Activated CD4-positive, alpha-beta T cell treated with anti-CD3 and anti-CD28 coated beads for 24 hours (primary cell): ENCODE data around the gene PLEKHG2.
"Not testable (repeated sequence)": the region's sequence is repeated elsewhere in the genome, so short reads cannot be mapped to it uniquely, and the experiment has no call there.

Experiments used
- DNase-seq, 2 donors: peaks; one replicate each; pipeline ENCODE4 v3.0.0-alpha.2; 2020; ENCODE audit warnings: low read depth in 2 of 2

The PLEKHG2 gene

DNA sequence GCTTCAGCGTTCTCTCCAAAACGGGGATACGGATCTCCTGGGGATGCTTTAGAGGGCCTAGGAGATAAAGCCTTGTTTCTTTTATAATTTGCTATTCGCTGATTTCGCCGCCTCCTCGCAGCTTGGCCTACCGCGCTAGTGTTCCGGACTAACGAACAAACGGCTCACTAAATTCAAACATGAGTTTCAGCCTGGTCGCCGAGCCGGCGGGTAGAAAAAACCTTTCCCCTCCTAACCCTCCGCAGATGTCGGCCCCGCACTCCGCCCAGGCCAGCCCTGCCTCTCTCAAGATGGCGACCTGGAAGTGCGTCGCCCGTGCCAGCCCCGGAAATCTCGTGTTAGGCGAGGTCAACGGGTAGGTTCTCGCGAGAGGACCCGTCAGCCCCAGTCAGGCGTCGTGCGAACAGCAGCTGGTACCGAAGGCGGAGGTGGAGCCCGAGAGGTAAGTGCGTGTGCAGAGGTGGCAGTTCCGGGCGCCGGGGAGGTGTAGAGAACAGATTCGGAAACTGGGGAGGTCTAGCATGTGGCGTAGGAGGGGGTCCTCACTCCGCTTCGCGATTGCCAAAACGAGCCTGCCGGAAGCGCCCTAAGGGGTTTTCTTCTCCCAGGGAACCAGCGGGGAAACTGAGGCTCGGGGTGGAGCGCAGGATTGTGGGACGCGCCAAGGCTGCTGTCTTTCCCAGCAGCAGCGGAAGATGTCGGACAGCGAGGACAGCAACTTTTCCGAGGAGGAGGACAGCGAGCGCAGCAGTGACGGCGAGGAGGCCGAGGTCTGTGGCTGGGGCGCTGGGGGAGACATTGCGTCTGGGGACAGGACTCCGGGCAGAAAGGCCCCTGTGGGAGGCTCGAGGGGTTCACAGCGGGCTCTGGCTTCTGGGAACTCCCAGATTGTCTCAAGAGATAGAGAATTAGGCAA lies 33.0 kb downstream of the PLEKHG2 start, which contains the start of gene SUPT5H:
TSS of gene SUPT5H (plus strand) at position 387 of the 916 bp plus-strand sequence. CDS start at position 696, 309 bp downstream.
- DNase-seq = peak; percentile 92 to 96

DNA sequence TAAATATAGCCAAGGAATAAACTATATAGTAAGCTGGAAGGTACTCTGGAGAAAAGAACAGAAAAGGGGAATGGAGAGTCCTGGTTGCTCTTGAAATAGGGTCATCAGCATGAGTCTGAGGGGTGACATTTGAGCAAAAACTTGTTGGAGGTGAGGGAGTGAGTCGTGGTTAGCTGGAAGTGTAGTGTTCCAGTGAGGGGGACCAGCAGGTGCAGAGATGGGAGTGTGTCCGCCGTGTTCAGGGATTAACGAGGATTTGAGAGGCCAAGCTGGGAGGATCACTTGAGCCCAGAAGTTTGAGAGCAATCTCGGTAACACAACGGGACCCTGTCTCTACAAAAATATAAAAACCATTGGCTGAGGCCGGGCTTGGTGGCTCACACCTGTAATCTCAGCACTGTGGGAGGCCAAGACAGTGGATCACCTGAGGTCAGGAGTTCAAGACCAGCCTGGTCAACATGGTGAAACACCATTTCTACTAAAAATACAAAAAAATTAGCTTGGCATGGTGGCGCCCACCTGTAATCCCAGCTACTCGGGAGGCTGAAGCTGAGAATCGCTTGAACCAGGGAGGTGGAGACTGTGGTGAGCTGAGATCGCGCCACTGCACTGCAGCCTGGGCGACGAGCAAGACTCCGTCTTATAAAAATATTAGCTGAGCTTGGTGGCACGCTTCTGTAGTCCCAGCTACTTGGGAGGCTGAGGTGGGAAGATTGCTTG lies 34.1 kb downstream of the PLEKHG2 start:
- no peak for DNase-seq

GRCh38 chr19:39448271-39448670 lies 35.8 kb downstream of the PLEKHG2 start:
- no peak for DNase-seq

GRCh38 chr19:39449116-39449797 lies 36.8 kb downstream of the PLEKHG2 start:
- no peak for DNase-seq

- DNase-seq = not testable (repeated sequence)
Measured at GRCh38 chr19:39451257-39451656, 38.8 kb downstream of the PLEKHG2 start.

DNA sequence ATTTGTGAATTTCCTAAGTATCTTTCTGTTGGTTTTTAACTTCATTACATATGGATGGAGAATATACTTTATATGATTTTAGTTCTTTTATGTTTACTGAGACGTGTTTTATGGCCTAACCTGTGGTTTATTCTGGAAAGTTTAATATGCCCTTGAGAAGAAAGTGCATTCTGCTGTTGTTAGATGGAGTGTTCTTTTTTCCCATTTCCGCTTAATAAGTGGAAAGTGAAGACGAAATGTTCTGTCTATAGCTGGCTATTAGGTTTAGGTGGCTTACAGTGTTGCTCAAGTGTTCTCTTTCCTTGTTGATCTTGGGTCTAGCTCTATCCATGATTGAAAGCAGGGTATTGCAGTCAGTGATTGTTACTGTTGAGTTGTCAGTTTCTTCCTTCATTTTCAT lies 50.9 kb downstream of the PLEKHG2 start:
- DNase-seq = no peak

DNA sequence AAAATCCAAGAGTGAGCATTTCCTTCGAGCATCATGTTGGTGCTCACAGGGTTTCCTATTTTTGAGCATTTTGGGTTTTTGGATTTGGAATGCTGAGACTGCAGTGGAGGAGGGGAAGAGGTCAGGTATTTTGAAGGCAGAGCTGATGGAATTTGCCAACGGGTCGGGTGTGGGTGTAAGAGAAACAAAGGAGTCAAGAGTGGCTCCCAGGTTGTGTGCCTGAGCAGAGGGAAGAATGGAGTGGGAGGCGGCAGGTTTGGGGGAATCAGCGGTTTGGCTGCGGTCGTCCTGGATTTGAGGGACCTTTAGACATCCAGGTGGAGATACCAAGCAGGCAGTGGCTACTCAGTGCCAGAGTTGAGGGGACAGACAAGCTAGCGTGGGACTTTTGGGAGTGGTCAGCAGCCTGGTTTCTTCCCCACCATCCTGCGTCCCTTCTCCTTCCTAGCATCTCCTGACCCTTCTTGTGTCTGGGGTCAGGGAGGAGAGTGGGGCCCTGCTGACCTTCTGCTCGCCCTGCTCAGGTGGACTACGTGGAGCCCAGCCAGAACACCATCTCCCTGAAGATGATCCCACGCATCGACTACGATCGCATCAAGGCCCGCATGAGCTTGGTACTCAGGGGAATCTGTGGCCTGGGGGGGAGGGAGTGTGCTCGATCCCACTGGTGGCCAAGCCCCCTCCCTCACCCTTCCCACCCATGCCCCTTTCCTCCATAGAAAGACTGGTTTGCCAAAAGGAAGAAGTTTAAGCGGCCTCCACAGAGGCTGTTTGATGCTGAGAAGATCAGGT lies 53.7 kb downstream of the PLEKHG2 start:
- no peak for DNase-seq

GRCh38 chr19:39467941-39468340 lies 55.5 kb downstream of the PLEKHG2 start:
- no peak for DNase-seq

GRCh38 chr19:39469036-39469435 lies 56.6 kb downstream of the PLEKHG2 start:
- DNase-seq = no peak

DNA sequence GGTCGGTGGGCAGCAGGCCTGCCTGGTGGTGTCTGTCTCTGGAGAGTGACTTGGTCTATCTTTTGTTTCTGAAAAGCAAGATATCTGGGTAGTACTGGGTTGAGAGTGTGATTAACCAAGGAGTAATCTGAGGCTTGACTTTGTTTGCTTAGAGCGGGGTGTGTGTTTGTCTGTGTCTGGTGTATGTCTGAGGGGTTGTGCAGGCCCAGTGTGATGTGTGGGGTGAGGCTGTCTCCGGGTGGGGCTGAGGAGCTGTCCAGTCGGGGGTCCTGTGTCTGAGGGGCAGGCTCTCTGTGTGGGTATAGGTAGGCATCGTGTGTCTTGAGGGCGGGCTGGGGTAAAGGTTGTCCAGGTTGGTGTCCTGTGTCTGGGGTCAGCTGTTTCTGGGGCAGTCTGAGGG lies 57.1 kb downstream of the PLEKHG2 start:
- no peak for DNase-seq

DNA sequence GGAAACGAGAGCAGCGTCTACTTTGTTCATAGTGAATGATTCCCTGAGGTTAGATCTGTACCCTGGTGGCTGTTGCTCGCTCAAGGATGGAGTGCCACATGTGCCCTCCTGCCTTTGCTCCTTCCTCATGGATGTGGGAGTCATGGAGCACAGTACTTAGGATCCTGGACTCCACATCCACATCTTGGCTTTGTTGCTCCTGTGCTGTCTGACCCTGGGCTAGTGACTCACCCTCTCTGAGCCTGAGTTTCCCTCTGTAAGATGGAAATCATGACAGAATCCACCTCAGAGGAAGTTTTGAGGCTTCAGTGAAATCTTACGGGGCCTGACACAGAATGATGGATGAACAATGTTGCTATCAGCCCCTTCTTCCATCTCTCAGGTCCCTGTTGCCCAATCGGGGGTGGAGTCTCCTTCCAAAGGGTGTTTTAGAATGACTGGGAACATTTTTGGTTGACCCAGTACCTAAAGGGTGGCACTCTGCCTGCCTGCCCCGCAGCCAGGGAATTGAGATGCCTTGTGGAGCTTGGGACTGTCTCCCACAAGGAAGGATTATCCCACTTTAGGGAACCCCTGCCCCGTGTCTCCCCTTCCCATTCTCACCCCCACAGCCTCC lies 58.4 kb downstream of the PLEKHG2 start:
- DNase-seq = no peak

DNA sequence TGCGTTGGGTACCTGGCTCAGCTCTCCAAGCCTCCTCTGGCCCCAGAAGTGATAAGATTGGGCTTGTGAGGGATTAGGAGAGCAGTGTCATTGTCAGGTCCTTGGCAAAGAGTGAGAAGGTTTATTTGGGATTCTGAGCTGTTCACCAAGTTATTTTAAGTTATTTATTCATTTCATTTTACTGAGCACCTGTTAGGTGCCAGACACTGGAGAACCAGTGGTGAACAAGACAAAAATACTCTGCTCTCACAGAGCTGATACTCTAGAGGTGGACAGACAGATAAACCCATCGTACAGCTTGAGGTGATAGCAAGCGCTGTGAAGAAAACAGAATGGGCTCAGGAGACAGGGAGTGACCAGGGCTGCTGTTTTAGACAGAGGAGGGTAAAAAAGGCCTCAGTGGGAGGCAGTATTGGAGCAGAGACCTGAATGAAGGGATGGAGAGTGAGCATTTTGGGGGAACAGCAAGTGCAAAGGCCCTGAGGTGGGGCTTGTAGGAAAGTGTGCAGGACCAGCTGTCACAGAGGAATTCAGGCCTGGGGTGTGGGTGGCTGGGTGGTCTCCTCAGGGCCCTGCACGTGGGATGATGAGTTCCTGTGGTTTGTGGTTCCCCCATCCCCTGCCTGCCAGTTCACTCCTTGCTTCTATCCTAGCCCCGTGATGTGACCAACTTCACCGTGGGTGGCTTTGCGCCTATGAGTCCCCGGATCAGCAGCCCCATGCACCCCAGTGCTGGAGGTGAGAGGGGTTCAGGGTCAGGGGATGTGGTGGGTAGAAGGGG lies 59.5 kb downstream of the PLEKHG2 start:
- no peak for DNase-seq

GRCh38 chr19:39472746-39473442 lies 60.4 kb downstream of the PLEKHG2 start:
- DNase-seq = no peak

DNA sequence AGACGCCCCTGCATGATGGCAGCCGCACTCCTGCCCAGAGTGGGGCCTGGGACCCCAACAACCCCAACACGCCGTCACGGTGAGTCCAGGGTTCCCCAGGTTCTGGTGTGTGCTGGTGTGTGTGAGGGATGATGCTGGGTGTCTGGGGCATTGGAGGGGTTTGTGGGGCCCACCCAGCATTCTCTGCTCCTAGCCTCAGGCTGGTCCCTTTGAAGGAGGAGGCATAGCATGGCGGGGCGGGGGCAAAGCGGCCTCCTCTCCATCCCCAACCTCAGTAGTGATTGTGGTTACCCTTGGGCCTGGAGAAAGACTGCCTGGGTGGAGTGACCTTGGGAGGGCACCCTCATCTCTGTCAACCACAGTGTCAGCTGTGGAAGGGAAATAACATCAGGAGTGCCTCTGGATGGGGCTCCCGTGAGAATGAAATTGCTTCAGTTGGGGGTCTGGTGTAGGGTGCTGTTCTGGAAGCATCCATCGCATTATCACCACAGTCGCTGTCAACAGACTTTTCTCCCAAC lies 61.0 kb downstream of the PLEKHG2 start:
- no peak for DNase-seq

DNA sequence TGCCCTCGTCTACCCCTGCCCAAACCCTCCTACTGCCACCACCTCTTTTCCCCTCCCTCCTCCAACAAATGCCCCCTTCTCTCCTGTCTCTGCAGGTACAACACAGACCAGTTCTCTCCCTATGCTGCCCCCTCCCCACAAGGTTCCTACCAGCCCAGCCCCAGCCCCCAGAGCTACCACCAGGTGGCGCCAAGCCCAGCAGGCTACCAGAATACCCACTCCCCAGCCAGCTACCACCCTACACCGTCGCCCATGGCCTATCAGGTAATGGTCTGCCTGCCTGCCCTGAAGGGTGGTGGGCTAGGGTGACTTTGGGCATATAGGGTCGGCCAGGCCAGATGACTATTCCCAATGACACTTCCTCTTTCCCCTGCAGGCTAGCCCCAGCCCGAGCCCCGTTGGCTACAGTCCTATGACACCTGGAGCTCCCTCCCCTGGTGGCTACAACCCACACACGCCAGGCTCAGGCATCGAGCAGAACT lies 61.7 kb downstream of the PLEKHG2 start:
- peak; percentile 60 to 65 for DNase-seq

GRCh38 chr19:39475748-39476147 lies 63.3 kb downstream of the PLEKHG2 start:
- no peak for DNase-seq
